SKM-1 treated with dmso at 0.1 percent for 144 hours (cell line): ENCODE results near the gene GOT1.

Source experiments
- DNase-seq: peaks from one replicate; lab custom pipeline; 2025; ENCODE audit not compliant: unreplicated experiment; lab: John Stamatoyannopoulos, UW

The GOT1 gene

GRCh38 chr10:99430451-99431189, at the start of gene GOT1:
Gene GOT1, minus strand, starts transcription at chr10:99430624. Its CDS starts 59 bp downstream, at chr10:99430565.
- DNase-seq, result peak; percentile 99

- DNase-seq, result no peak
Measured at GRCh38 chr10:99470327-99470726, 39.9 kb upstream of the GOT1 start.

- DNase-seq, result no peak
Measured at GRCh38 chr10:99467236-99467999, 37.0 kb upstream of the GOT1 start.

- no peak for DNase-seq
Measured at GRCh38 chr10:99466632-99467223, 36.3 kb upstream of the GOT1 start.

- no peak for DNase-seq
Measured at GRCh38 chr10:99461230-99461629, 30.8 kb upstream of the GOT1 start.

GRCh38 chr10:99460070-99460469, 29.6 kb upstream of the GOT1 start:
- no peak for DNase-seq

- DNase-seq, result no peak
Measured at GRCh38 chr10:99459217-99459616, 28.8 kb upstream of the GOT1 start.

GRCh38 chr10:99457813-99458212, 27.4 kb upstream of the GOT1 start:
- no peak for DNase-seq

- DNase-seq, result no peak
Measured at GRCh38 chr10:99456931-99457288, 26.5 kb upstream of the GOT1 start.

- DNase-seq, result no peak
Measured at GRCh38 chr10:99456207-99456930, 25.9 kb upstream of the GOT1 start.

GRCh38 chr10:99451981-99452380, 21.6 kb upstream of the GOT1 start:
- no peak for DNase-seq

GRCh38 chr10:99451499-99451788, 21.0 kb upstream of the GOT1 start:
- DNase-seq, result no peak

GRCh38 chr10:99450624-99451498, 20.4 kb upstream of the GOT1 start:
- DNase-seq, result no peak

- DNase-seq, result no peak
Measured at GRCh38 chr10:99450156-99450555, 19.7 kb upstream of the GOT1 start.

GRCh38 chr10:99449023-99449422, 18.6 kb upstream of the GOT1 start:
- no peak for DNase-seq

- no peak for DNase-seq
Measured at GRCh38 chr10:99444383-99445045, 14.1 kb upstream of the GOT1 start.

GRCh38 chr10:99443500-99443899, 13.1 kb upstream of the GOT1 start:
- DNase-seq, result no peak

GRCh38 chr10:99442394-99442793, 12.0 kb upstream of the GOT1 start:
- no peak for DNase-seq

- no peak for DNase-seq
Measured at GRCh38 chr10:99438890-99439289, 8.5 kb upstream of the GOT1 start.

- DNase-seq, result peak; percentile 61
Measured at GRCh38 chr10:99435986-99436638, 5.7 kb upstream of the GOT1 start.
